ENCODE results near the gene ACSL4.
A peak's percentile ranks its signal among the peaks of the same experiment; 100 is the strongest.

Gene ACSL4

DNA sequence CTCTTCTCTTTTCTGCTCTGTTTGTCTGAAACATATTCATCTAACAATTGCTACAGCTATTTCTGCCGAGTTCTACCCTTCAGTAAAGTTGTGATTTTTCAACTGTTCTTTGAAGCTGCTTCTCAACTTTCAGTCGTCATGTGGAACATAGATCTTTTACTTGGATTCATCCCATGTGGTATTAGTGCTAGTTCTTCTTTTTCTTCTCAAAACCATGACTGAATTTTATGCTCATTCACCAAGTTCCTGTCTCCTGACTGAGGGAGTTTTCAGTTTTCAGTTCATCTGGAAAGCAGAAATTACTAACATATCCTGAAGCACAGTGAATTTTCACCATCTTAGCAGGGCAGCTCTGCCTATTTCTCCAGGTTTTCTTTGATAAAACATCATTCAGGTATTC, 12.1 kb downstream of the ACSL4 start:
- H2AK5ac ChIP-seq (ENCODE audit: low read length, severe bottlenecking), result no peak overlapping the region
- H3K9ac ChIP-seq (ENCODE audit: low read length), result peak overlapping the region; percentile 4
- no peak overlapping the region for H2BK12ac ChIP-seq (ENCODE audit: low read length in 2 of 2)
- H3K9me3 ChIP-seq (ENCODE audit: control insufficient read depth, low read length), result no peaks in the 10 kb centered on the region
- 100% methylated on average over 2 of the region's 2 CpGs for WGBS
- no peak overlapping the region for H4K8ac ChIP-seq (ENCODE audit: low read length)
- H3K4me2 ChIP-seq (ENCODE audit: low read length, poor library complexity, severe bottlenecking), result no peak overlapping the region
- H3K79me1 ChIP-seq (replicated peaks; ENCODE audit: low read length, poor library complexity, severe bottlenecking), result no peaks in the 10 kb centered on the region
- H2BK15ac ChIP-seq (ENCODE audit: low read depth, poor library complexity, severe bottlenecking), result no peak overlapping the region
- peaks cover 0 to 5% of the 10 kb centered on the region in 2 experiments for H3K36me3 ChIP-seq (ENCODE audit: control insufficient read depth in 1 of 2, insufficient read depth in 2 of 2, low read depth in 1 of 2, low read length in 2 of 2)
- H3K4me3 ChIP-seq (ENCODE audit: insufficient read depth in 1 of 2, low read depth in 1 of 2, low read length in 2 of 2), result no peak overlapping the region
- H4K91ac ChIP-seq (ENCODE audit: low read length), result no peak overlapping the region
- H3K27me3 ChIP-seq (ENCODE audit: control insufficient read depth in 1 of 2, insufficient read depth in 1 of 2, low read length in 2 of 2), result no peaks in the 10 kb centered on the region
- H3K14ac ChIP-seq (ENCODE audit: low read length in 2 of 2), result no peak overlapping the region
- no peaks in the 10 kb centered on the region for H3K4me1 ChIP-seq (ENCODE audit: control insufficient read depth, insufficient read depth, low read depth, low read length)
- H2BK5ac ChIP-seq (ENCODE audit: low read depth, low read length, poor library complexity, severe bottlenecking), result no peak overlapping the region
- H2AFZ ChIP-seq (ENCODE audit: low read depth, low read length), result no peak overlapping the region
- no peak overlapping the region for H3K27ac ChIP-seq (ENCODE audit: low read length, poor library complexity, severe bottlenecking)
- H3K4ac ChIP-seq (ENCODE audit: low read depth in 1 of 2, low read length in 2 of 2), result no peak overlapping the region
- H3K18ac ChIP-seq (ENCODE audit: low read depth in 1 of 2, low read length in 2 of 2), result no peak overlapping the region
- H3K23ac ChIP-seq (ENCODE audit: low read length in 2 of 2), result no peak overlapping the region
- DNase-seq, result no peak
- H2BK120ac ChIP-seq (ENCODE audit: low read depth, low read length), result no peak overlapping the region

GRCh38 chrX:109719264-109719663, 13.8 kb downstream of the ACSL4 start:
- H4K91ac ChIP-seq (ENCODE audit: low read length), result no peak overlapping the region
- no peak overlapping the region for H3K9ac ChIP-seq (ENCODE audit: low read length)
- no peak overlapping the region for H3K4me2 ChIP-seq (ENCODE audit: low read length, poor library complexity, severe bottlenecking)
- H3K14ac ChIP-seq (ENCODE audit: low read length in 2 of 2), result no peak overlapping the region
- H3K4ac ChIP-seq (ENCODE audit: low read depth in 1 of 2, low read length in 2 of 2), result no peak overlapping the region
- H4K8ac ChIP-seq (ENCODE audit: low read length), result no peak overlapping the region
- no peak overlapping the region for H2AFZ ChIP-seq (ENCODE audit: low read depth, low read length)
- no peak for DNase-seq
- H3K4me1 ChIP-seq (ENCODE audit: control insufficient read depth, insufficient read depth, low read depth, low read length), result no peaks in the 10 kb centered on the region
- no peak overlapping the region for H2BK15ac ChIP-seq (ENCODE audit: low read depth, poor library complexity, severe bottlenecking)
- H3K9me3 ChIP-seq (ENCODE audit: control insufficient read depth, low read length), result no peaks in the 10 kb centered on the region
- no peak overlapping the region for H3K23ac ChIP-seq (ENCODE audit: low read length in 2 of 2)
- no peak overlapping the region for H3K27ac ChIP-seq (ENCODE audit: low read length, poor library complexity, severe bottlenecking)
- H3K4me3 ChIP-seq (ENCODE audit: insufficient read depth in 1 of 2, low read depth in 1 of 2, low read length in 2 of 2), result no peak overlapping the region
- no peaks in the 10 kb centered on the region for H3K27me3 ChIP-seq (ENCODE audit: control insufficient read depth in 1 of 2, insufficient read depth in 1 of 2, low read length in 2 of 2)
- H2BK120ac ChIP-seq (ENCODE audit: low read depth, low read length), result no peak overlapping the region
- H3K36me3 ChIP-seq (ENCODE audit: control insufficient read depth in 1 of 2, insufficient read depth in 2 of 2, low read depth in 1 of 2, low read length in 2 of 2), result peaks cover 0 to 8% of the 10 kb centered on the region in 2 experiments
- H3K18ac ChIP-seq (ENCODE audit: low read depth in 1 of 2, low read length in 2 of 2), result no peak overlapping the region
- no peaks in the 10 kb centered on the region for H3K79me1 ChIP-seq (replicated peaks; ENCODE audit: low read length, poor library complexity, severe bottlenecking)
- WGBS, result no CpG with 5 or more reads among the region's 2 CpGs
- no peak overlapping the region for H2BK12ac ChIP-seq (ENCODE audit: low read length in 2 of 2)
- H2AK5ac ChIP-seq (ENCODE audit: low read length, severe bottlenecking), result no peak overlapping the region
- no peak overlapping the region for H2BK5ac ChIP-seq (ENCODE audit: low read depth, low read length, poor library complexity, severe bottlenecking)

DNA sequence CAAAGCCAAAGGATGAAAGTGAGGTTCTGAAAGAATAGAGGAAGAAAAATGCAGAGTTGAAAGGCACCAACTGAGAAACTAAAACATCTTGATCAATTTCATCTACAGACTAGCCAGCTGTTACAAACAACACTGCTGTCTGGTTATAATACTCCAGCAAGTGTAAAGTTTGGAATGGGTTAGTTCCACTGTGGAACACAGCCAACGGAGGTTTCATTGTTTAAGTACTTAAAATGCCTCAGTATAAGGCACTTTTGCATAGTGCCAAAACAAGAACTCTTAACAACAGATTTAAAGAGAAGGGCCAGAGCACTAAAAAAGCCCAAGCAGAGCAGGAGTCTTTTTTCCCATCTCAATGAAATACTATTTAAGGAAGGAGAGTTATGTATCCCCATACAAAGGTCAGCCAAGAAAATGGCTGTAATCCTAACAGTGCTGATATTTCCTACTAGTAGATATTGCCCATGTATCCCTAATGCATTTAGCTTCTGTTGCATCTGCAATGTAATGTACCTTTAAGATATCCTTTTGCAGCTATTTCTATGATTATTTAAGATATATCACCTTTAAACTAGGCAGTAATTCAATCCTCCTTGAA, 16.5 kb downstream of the ACSL4 start:
- no peak for DNase-seq
- Histone ChIP-seq H2BK15ac (ENCODE audit: low read depth, poor library complexity, severe bottlenecking) (no peak overlapping the region), H3K4me3 (ENCODE audit: insufficient read depth in 1 of 2, low read depth in 1 of 2, low read length in 2 of 2) (no peak overlapping the region), H2BK5ac (ENCODE audit: low read depth, low read length, poor library complexity, severe bottlenecking) (no peak overlapping the region), H3K27me3 (ENCODE audit: control insufficient read depth in 1 of 2, insufficient read depth in 1 of 2, low read length in 2 of 2) (no peaks in the 10 kb centered on the region), H3K36me3 (ENCODE audit: control insufficient read depth in 1 of 2, insufficient read depth in 2 of 2, low read depth in 1 of 2, low read length in 2 of 2) (peaks cover 0 to 5% of the 10 kb centered on the region in 2 experiments), H2BK12ac (ENCODE audit: low read length in 2 of 2) (no peak overlapping the region), H3K27ac (ENCODE audit: low read length, poor library complexity, severe bottlenecking) (no peak overlapping the region), H3K9ac (ENCODE audit: low read length) (peak overlapping the region; percentile 5), H3K9me3 (ENCODE audit: control insufficient read depth, low read length) (no peaks in the 10 kb centered on the region), H3K14ac (ENCODE audit: low read length in 2 of 2) (no peak overlapping the region), H3K4ac (ENCODE audit: low read depth in 1 of 2, low read length in 2 of 2) (no peak overlapping the region), H3K4me2 (ENCODE audit: low read length, poor library complexity, severe bottlenecking) (no peak overlapping the region), H4K91ac (ENCODE audit: low read length) (no peak overlapping the region), H2BK120ac (ENCODE audit: low read depth, low read length) (no peak overlapping the region), H3K18ac (ENCODE audit: low read depth in 1 of 2, low read length in 2 of 2) (no peak overlapping the region), H2AFZ (ENCODE audit: low read depth, low read length) (no peak overlapping the region), H3K4me1 (ENCODE audit: control insufficient read depth, insufficient read depth, low read depth, low read length) (no peaks in the 10 kb centered on the region), H2AK5ac (ENCODE audit: low read length, severe bottlenecking) (no peak overlapping the region), H3K23ac (ENCODE audit: low read length in 2 of 2) (no peak overlapping the region), H4K8ac (ENCODE audit: low read length) (no peak overlapping the region), H3K79me1 (replicated peaks; ENCODE audit: low read length, poor library complexity, severe bottlenecking) (no peaks in the 10 kb centered on the region)
- WGBS, result no CpG with 5 or more reads among the region's 1 CpG

DNA sequence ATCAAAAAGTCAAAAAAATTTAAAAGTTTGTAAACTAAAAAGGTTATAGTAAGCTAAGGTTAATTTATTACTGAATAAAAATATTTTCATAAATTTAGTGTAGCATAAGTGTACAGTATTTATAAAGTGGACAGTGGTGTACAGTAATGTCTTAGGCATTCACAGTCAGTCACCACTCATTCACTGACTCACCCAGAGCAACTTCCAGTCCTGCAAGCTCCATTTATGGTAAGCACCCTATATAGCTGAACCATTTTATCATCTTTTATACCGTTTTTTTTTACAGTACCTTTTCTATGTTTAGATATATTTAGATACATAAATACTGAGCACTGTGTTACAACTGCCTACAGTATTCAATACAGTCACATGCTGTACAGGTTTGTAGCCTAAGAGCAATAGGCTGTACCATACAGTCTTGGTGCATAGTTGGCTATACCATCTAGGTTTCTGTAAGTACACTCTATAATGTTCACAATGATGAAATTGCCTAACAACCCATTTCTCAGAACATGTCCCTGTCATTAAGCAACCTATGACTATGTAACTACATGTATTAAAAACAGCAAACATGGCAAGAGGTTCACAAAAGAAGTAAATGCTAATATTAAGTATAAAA, 18.6 kb downstream of the ACSL4 start:
- Histone ChIP-seq H2AFZ (ENCODE audit: low read depth, low read length) (no peak overlapping the region), H3K23ac (ENCODE audit: low read length in 2 of 2) (no peak overlapping the region), H3K79me1 (replicated peaks; ENCODE audit: low read length, poor library complexity, severe bottlenecking) (no peaks in the 10 kb centered on the region), H2BK5ac (ENCODE audit: low read depth, low read length, poor library complexity, severe bottlenecking) (no peak overlapping the region), H2AK5ac (ENCODE audit: low read length, severe bottlenecking) (no peak overlapping the region), H4K8ac (ENCODE audit: low read length) (no peak overlapping the region), H3K4me1 (ENCODE audit: control insufficient read depth, insufficient read depth, low read depth, low read length) (peaks cover 3% of the 10 kb centered on the region), H2BK15ac (ENCODE audit: low read depth, poor library complexity, severe bottlenecking) (no peak overlapping the region), H3K4me2 (ENCODE audit: low read length, poor library complexity, severe bottlenecking) (no peak overlapping the region), H2BK12ac (ENCODE audit: low read length in 2 of 2) (no peak overlapping the region), H3K14ac (ENCODE audit: low read length in 2 of 2) (no peak overlapping the region), H3K36me3 (ENCODE audit: control insufficient read depth in 1 of 2, insufficient read depth in 2 of 2, low read depth in 1 of 2, low read length in 2 of 2) (peaks cover 0 to 5% of the 10 kb centered on the region in 2 experiments), H3K9me3 (ENCODE audit: control insufficient read depth, low read length) (no peaks in the 10 kb centered on the region), H4K91ac (ENCODE audit: low read length) (no peak overlapping the region), H3K4ac (ENCODE audit: low read depth in 1 of 2, low read length in 2 of 2) (no peak overlapping the region), H3K9ac (ENCODE audit: low read length) (peak overlapping the region; percentile 73), H3K27ac (ENCODE audit: low read length, poor library complexity, severe bottlenecking) (peak overlapping the region; percentile 85), H3K18ac (ENCODE audit: low read depth in 1 of 2, low read length in 2 of 2) (no peak overlapping the region), H2BK120ac (ENCODE audit: low read depth, low read length) (no peak overlapping the region), H3K27me3 (ENCODE audit: control insufficient read depth in 1 of 2, insufficient read depth in 1 of 2, low read length in 2 of 2) (peaks cover 0 to 2% of the 10 kb centered on the region in 2 experiments), H3K4me3 (ENCODE audit: insufficient read depth in 1 of 2, low read depth in 1 of 2, low read length in 2 of 2) (no peak overlapping the region)
- WGBS, result no CpG with 5 or more reads among the region's 1 CpG
- DNase-seq, result peak; percentile 78
